Osteoblast (primary cell): Measurements from ENCODE around the gene TRAPPC11. TPM values are rescaled to one million over a fixed set of nuclear protein-coding genes. Genes with fewer than 3 reads are reported as not detected.

Experiments used
- DNase-seq: peaks from one replicate; pipeline ENCODE4 v3.0.0; 2011; ENCODE audit warnings: low spot score, mixed read lengths; ENCODE audit not compliant: insufficient read length; ENCODE audit errors: missing footprints
- H2AFZ ChIP-seq: 2 replicates; pipeline ENCODE4 v1.6.0; 2011; ENCODE audit warnings: mild to moderate bottlenecking, low read length
- H3K27ac ChIP-seq: 2 replicates; pipeline ENCODE4 v1.5.1; 2011; ENCODE audit warnings: mild to moderate bottlenecking, low read depth, low read length, moderate library complexity
- H3K27me3 ChIP-seq: 2 replicates; pipeline ENCODE4 v1.6.0; 2012; ENCODE audit warnings: mild to moderate bottlenecking, control low read depth, inconsistent platforms, low read length, moderate library complexity; ENCODE audit not compliant: insufficient read depth
- H3K36me3 ChIP-seq: 2 replicates; pipeline ENCODE4 v1.5.1; 2011; ENCODE audit warnings: mild to moderate bottlenecking, low read length, control low read depth, moderate library complexity; ENCODE audit not compliant: insufficient read depth
- H3K4me1 ChIP-seq: 2 replicates; pipeline ENCODE4 v1.5.1; 2011; ENCODE audit warnings: mild to moderate bottlenecking, low read length, control low read depth, moderate library complexity; ENCODE audit not compliant: insufficient read depth
- H3K4me2 ChIP-seq: 2 replicates; pipeline ENCODE4 v1.6.0; 2011; ENCODE audit warnings: mild to moderate bottlenecking, low read length; ENCODE audit not compliant: insufficient read depth
- H3K4me3 ChIP-seq: fragments of 200-600 bp; sonication (generic); 3 replicates; pipeline ENCODE4 v1.5.1; 2012; ENCODE audit warnings: mild to moderate bottlenecking, low read length, inconsistent platforms; ENCODE audit not compliant: insufficient read depth
- H3K79me2 ChIP-seq: 2 replicates; pipeline ENCODE4 v1.6.0; 2012; ENCODE audit warnings: mild to moderate bottlenecking, low read length, control low read depth, inconsistent platforms; ENCODE audit not compliant: insufficient read depth
- H3K9me3 ChIP-seq: 2 replicates; pipeline ENCODE4 v1.5.1; 2011; ENCODE audit warnings: low read depth, low read length, control low read depth
- H4K20me1 ChIP-seq: 2 replicates; pipeline ENCODE4 v1.6.0; 2012; ENCODE audit warnings: mild to moderate bottlenecking, low read length, control low read depth; ENCODE audit not compliant: insufficient read depth
- small RNA-seq: library from RNA; depleted of rRNA; stranded (forward); fragments of <200 nt; gene quantifications from one replicate; pipeline ENCODE3, GENCODE V24; 2012
- total RNA-seq: library from RNA; depleted of rRNA; stranded (reverse); fragments of >200 nt; gene quantifications from 2 replicates; pipeline ENCODE4 v1.2.3, GENCODE V29; 2012
- TF ChIP-seq, protein P1 (sequence below): IDR thresholded peaks from 2 replicates; pipeline ENCODE4 v1.5.1; 2011; ENCODE audit warnings: mild to moderate bottlenecking, low read depth, low read length, moderate library complexity; ENCODE audit errors: extremely low read depth

Gene TRAPPC11
- total RNA-seq, 1 donor, result 58.3 TPM

DNA sequence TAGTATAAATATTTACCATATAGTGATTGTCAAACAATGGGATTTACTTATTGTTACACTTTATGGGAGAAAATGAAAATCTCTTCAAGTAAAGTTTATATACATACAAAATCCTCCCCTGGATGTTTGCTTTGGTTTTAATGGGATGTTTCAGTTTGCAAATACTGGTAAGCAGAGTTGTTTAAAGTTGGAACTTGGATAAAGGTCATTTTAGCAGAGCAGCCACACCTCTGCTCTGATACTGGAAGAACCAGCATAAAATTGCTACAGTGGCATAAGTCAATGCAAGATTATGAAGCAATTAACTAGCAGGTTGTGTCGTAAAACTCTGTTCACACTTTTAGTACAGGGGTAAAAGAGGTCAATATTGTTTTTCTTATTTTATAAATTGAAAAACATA lies 101.2 kb downstream of the TRAPPC11 start:
- H3K9me3 ChIP-seq, result no peaks in the 10 kb centered on the region
- no peak for DNase-seq
- H3K27me3 ChIP-seq, result peaks cover 6% of the 10 kb centered on the region
- no peak overlapping the region for H3K4me3 ChIP-seq
- H3K4me1 ChIP-seq, result no peaks in the 10 kb centered on the region
- H3K36me3 ChIP-seq, result no peaks in the 10 kb centered on the region
- no peak overlapping the region for H3K27ac ChIP-seq
- no peaks in the 10 kb centered on the region for H3K79me2 ChIP-seq
- no peak overlapping the region for H3K4me2 ChIP-seq
- H4K20me1 ChIP-seq, result no peaks in the 10 kb centered on the region
- no peak overlapping the region for H2AFZ ChIP-seq
- TF ChIP-seq, protein P1, sequence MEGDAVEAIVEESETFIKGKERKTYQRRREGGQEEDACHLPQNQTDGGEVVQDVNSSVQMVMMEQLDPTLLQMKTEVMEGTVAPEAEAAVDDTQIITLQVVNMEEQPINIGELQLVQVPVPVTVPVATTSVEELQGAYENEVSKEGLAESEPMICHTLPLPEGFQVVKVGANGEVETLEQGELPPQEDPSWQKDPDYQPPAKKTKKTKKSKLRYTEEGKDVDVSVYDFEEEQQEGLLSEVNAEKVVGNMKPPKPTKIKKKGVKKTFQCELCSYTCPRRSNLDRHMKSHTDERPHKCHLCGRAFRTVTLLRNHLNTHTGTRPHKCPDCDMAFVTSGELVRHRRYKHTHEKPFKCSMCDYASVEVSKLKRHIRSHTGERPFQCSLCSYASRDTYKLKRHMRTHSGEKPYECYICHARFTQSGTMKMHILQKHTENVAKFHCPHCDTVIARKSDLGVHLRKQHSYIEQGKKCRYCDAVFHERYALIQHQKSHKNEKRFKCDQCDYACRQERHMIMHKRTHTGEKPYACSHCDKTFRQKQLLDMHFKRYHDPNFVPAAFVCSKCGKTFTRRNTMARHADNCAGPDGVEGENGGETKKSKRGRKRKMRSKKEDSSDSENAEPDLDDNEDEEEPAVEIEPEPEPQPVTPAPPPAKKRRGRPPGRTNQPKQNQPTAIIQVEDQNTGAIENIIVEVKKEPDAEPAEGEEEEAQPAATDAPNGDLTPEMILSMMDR, result no peak

Small RNA genes lying within 50 kb of the gene (small RNA-seq; reads per million reads assigned to genes)
- gene RNU6-1053P (not detected), gene RNU6-335P (not detected), gene RNU6-479P (not detected)

Other genes with a start within 250 kb of the TRAPPC11 start
- gene CDKN2AIP, start 214.7 kb upstream of the TRAPPC11 start, total RNA-seq, result 15.2 and 15.9 TPM in 2 replicates
- gene ING2, start 154.2 kb upstream of the TRAPPC11 start, total RNA-seq, result 6.2 and 8.0 TPM in 2 replicates
- gene RWDD4, start 108 bp upstream of the TRAPPC11 start, total RNA-seq, result 19.9 and 25.9 TPM in 2 replicates
- 0.36 and 0.59 TPM in 2 replicates for gene STOX2, start 246.0 kb downstream of the TRAPPC11 start, total RNA-seq